Fibroblast of the aortic adventitia (primary cell): ENCODE measurements around the gene SLC1A3. TPM values are rescaled to one million over a fixed set of nuclear protein-coding genes. Genes with fewer than 3 reads are reported as not detected.

ENCODE experiments used
- DNase-seq: peaks from one replicate; pipeline ENCODE4 v3.0.0-alpha.2; 2010; ENCODE audit warnings: low read depth
- H3K4me3 ChIP-seq: 2 replicates; pipeline ENCODE4 v1.5.1; 2011; ENCODE audit warnings: low read depth, mild to moderate bottlenecking, control low read depth, low read length, moderate library complexity
- CTCF ChIP-seq: IDR thresholded peaks from 2 replicates; pipeline ENCODE4 v1.5.1; 2011; ENCODE audit warnings: mild to moderate bottlenecking, low read length, control low read depth, inconsistent platforms; ENCODE audit not compliant: insufficient read depth
- total RNA-seq: library from RNA; depleted of rRNA; stranded (reverse); fragments of >200 nt; gene quantifications from 2 replicates; pipeline ENCODE4 v1.2.3, GENCODE V29; 2012; ENCODE audit warnings: low replicate concordance

The SLC1A3 gene
- total RNA-seq, 1 donor: 3.7 TPM

GRCh38 chr5:36630201-36631145, 24.1 kb downstream of the SLC1A3 start:
- no peak overlapping the region for H3K4me3 ChIP-seq
- TF ChIP-seq CTCF: no peak
- no peak for DNase-seq

- no peak for TF ChIP-seq CTCF
- DNase-seq: no peak
- no peak overlapping the region for H3K4me3 ChIP-seq
These were observed 24.7 kb downstream of the SLC1A3 start for GRCh38 chr5:36631154-36631553.

- TF ChIP-seq CTCF: no peak
- no peak overlapping the region for H3K4me3 ChIP-seq
- DNase-seq: no peak
These were observed 25.4 kb downstream of the SLC1A3 start for GRCh38 chr5:36631620-36632362.

GRCh38 chr5:36632363-36632664, 25.9 kb downstream of the SLC1A3 start:
- no peak for TF ChIP-seq CTCF
- DNase-seq: no peak
- H3K4me3 ChIP-seq: no peak overlapping the region

- DNase-seq: no peak
- TF ChIP-seq CTCF: no peak
These were observed 29.4 kb downstream of the SLC1A3 start for GRCh38 chr5:36635721-36636390.

GRCh38 chr5:36637101-36637500, 30.7 kb downstream of the SLC1A3 start:
- TF ChIP-seq CTCF: no peak
- no peak overlapping the region for H3K4me3 ChIP-seq
- DNase-seq: no peak

More at GRCh38 chr5:36635721-36636390, 29.4 kb downstream of the SLC1A3 start:
- no peak overlapping the region for H3K4me3 ChIP-seq
